H9 (cell line): ENCODE data around the gene LEFTY1. TPM values are rescaled to one million over a fixed set of nuclear protein-coding genes. Genes with fewer than 3 reads are reported as not detected.
A peak's percentile ranks its signal among the peaks of the same experiment; 100 is the strongest.

Experiments used
- DNase-seq: peaks from one replicate; pipeline ENCODE4 v3.0.0-alpha.2; 2017
- H2AFZ ChIP-seq: one replicate; pipeline ENCODE4 v1.6.1; 2013; ENCODE audit warnings: mild to moderate bottlenecking, low read length, control low read depth, moderate library complexity
- H2AK5ac ChIP-seq: 2 replicates; pipeline ENCODE4 v1.6.1; 2013; ENCODE audit warnings: low read length, control low read depth, mixed read lengths; ENCODE audit not compliant: insufficient read length
- H2BK120ac ChIP-seq: one replicate; pipeline ENCODE4 v1.6.1; 2013; ENCODE audit warnings: low read depth, mild to moderate bottlenecking, low read length, control low read depth, inconsistent platforms; ENCODE audit not compliant: poor library complexity, severe bottlenecking
- H2BK12ac ChIP-seq: 2 replicates; pipeline ENCODE4 v1.6.1; 2013; ENCODE audit warnings: low read length, control low read depth, mixed read lengths, low read depth; ENCODE audit not compliant: insufficient read length
- H2BK15ac ChIP-seq: 2 replicates; pipeline ENCODE4 v1.6.1; 2013; ENCODE audit warnings: low read depth, low read length, control low read depth
- H2BK20ac ChIP-seq: one replicate; pipeline ENCODE4 v1.6.1; 2013; ENCODE audit warnings: low read depth, mild to moderate bottlenecking, low read length, control low read depth, inconsistent platforms; ENCODE audit not compliant: poor library complexity, severe bottlenecking
- H2BK5ac ChIP-seq: 2 replicates; pipeline ENCODE4 v1.6.1; 2013; ENCODE audit warnings: low read length, control low read depth, mixed read lengths; ENCODE audit not compliant: insufficient read length
- H3K14ac ChIP-seq: 2 replicates; pipeline ENCODE4 v1.6.1; 2013; ENCODE audit warnings: low read length, control low read depth; ENCODE audit not compliant: insufficient read depth
- H3K18ac ChIP-seq: 2 replicates; pipeline ENCODE4 v1.6.1; 2013; ENCODE audit warnings: low read depth, mild to moderate bottlenecking, mixed read lengths, low read length, control low read depth; ENCODE audit not compliant: insufficient read length
- H3K23ac ChIP-seq: 2 replicates; pipeline ENCODE4 v1.6.1; 2013; ENCODE audit warnings: low read length, control low read depth, mixed read lengths, low read depth; ENCODE audit not compliant: insufficient read length
- H3K23me2 ChIP-seq: 2 replicates; pipeline ENCODE4 v1.6.1; 2013; ENCODE audit warnings: low read depth, mild to moderate bottlenecking, mixed read lengths, low read length, control low read depth; ENCODE audit not compliant: insufficient read length, poor library complexity, severe bottlenecking
- H3K27ac ChIP-seq: 2 replicates; pipeline ENCODE4 v1.5.1; 2013; ENCODE audit warnings: low read length, control low read depth, mixed read lengths, low read depth; ENCODE audit not compliant: insufficient read length
- H3K27me3 ChIP-seq: 2 replicates; pipeline ENCODE4 v1.6.1; 2013; ENCODE audit warnings: low read length, control low read depth, inconsistent platforms; ENCODE audit not compliant: insufficient read depth
- H3K4ac ChIP-seq: 2 replicates; pipeline ENCODE4 v1.6.1; 2013; ENCODE audit warnings: low read depth, mild to moderate bottlenecking, control low read depth, inconsistent platforms, low read length, moderate library complexity
- H3K4me1 ChIP-seq: 2 replicates; pipeline ENCODE4 v1.6.1; 2013; ENCODE audit warnings: low read length, control low read depth, inconsistent platforms; ENCODE audit not compliant: insufficient read depth
- H3K4me2 ChIP-seq: 2 replicates; pipeline ENCODE4 v1.6.1; 2013; ENCODE audit warnings: low read length, control low read depth, mixed read lengths; ENCODE audit not compliant: insufficient read length, insufficient read depth
- H3K56ac ChIP-seq: 2 replicates; pipeline ENCODE4 v1.6.1; 2013; ENCODE audit warnings: low read depth, mild to moderate bottlenecking, mixed read lengths, low read length, control low read depth; ENCODE audit not compliant: insufficient read length
- H3K79me1 ChIP-seq: 2 replicates; pipeline ENCODE4 v1.6.1; 2013; ENCODE audit warnings: low read depth, mild to moderate bottlenecking, moderate library complexity, low read length, control low read depth, inconsistent platforms; ENCODE audit not compliant: insufficient read depth, poor library complexity, severe bottlenecking
- H3K79me2 ChIP-seq: 2 replicates; pipeline ENCODE4 v1.6.1; 2013; ENCODE audit warnings: low read length, control low read depth, inconsistent platforms; ENCODE audit not compliant: insufficient read depth
- H3K9ac ChIP-seq: 2 replicates; pipeline ENCODE4 v1.6.1; 2013; ENCODE audit warnings: low read length, control low read depth, mixed read lengths; ENCODE audit not compliant: insufficient read length; ENCODE audit errors: extremely low read depth
- H3K9me3 ChIP-seq: one replicate; pipeline ENCODE4 v1.6.1; 2013; ENCODE audit warnings: low read depth, low read length, inconsistent platforms; ENCODE audit not compliant: control insufficient read depth
- H3T11ph ChIP-seq: one replicate; pipeline ENCODE4 v1.6.1; 2013; ENCODE audit warnings: mild to moderate bottlenecking, low read length, control low read depth, inconsistent platforms
- H4K20me1 ChIP-seq: one replicate; pipeline ENCODE4 v1.6.1; 2013; ENCODE audit not compliant: control insufficient read depth, insufficient read length, insufficient read depth
- H4K5ac ChIP-seq: 2 replicates; pipeline ENCODE4 v1.6.1; 2013; ENCODE audit warnings: low read depth, mild to moderate bottlenecking, mixed read lengths, low read length, control low read depth; ENCODE audit not compliant: insufficient read length
- H4K8ac ChIP-seq: replicated peaks from 2 replicates; pipeline ENCODE4 v1.6.1; 2013; ENCODE audit warnings: low read length, control low read depth, mixed read lengths, low read depth; ENCODE audit not compliant: insufficient read length
- H4K91ac ChIP-seq: 2 replicates; pipeline ENCODE4 v1.6.1; 2013; ENCODE audit warnings: low read depth, mild to moderate bottlenecking, moderate library complexity, mixed read lengths, low read length, control low read depth; ENCODE audit not compliant: insufficient read length
- H3K27ac Mint-ChIP-seq, 3 experiments: 2 replicates in 2 of 3; 3 replicates in 1 of 3; pipeline ENCODE4 v1.8.0; 2020 to 2021; ENCODE audit warnings: mixed read lengths in 3 of 3, mild to moderate bottlenecking in 1 of 3, moderate library complexity in 1 of 3
- H3K27me3 Mint-ChIP-seq: 2 replicates; pipeline ENCODE4 v1.8.0; 2021; ENCODE audit warnings: low read depth, mild to moderate bottlenecking, moderate library complexity, mixed read lengths
- H3K36me3 Mint-ChIP-seq, 3 experiments: 2 replicates in 2 of 3; 3 replicates in 1 of 3; pipeline ENCODE4 v1.8.0; 2020 to 2021; ENCODE audit warnings: low read depth in 3 of 3, mixed read lengths in 3 of 3; ENCODE audit not compliant: insufficient read depth in 1 of 3
- H3K4me1 Mint-ChIP-seq, 2 experiments: 2 replicates each; pipeline ENCODE4 v1.8.0; 2020; ENCODE audit warnings: mixed read lengths in 2 of 2
- H3K4me3 Mint-ChIP-seq, 2 experiments: 2 replicates in 1 of 2; 3 replicates in 1 of 2; pipeline ENCODE4 v1.8.0; 2020 to 2021; ENCODE audit warnings: mild to moderate bottlenecking in 2 of 2, mixed read lengths in 2 of 2, moderate library complexity in 1 of 2
- H3K9me3 Mint-ChIP-seq, 2 experiments: 2 replicates in 1 of 2; 3 replicates in 1 of 2; pipeline ENCODE4 v1.8.0; 2020; ENCODE audit warnings: mild to moderate bottlenecking in 2 of 2, mixed read lengths in 2 of 2, moderate library complexity in 1 of 2
- WGBS: extraction: QIAGEN DNeasy Blood & Tissue Kit; methylation state at CpG from one replicate; pipeline ENCODE4 v1.1.7; 2013; ENCODE audit warnings: missing lambda C conversion rate, low lambda C conversion rate, mixed read lengths; ENCODE audit not compliant: insufficient read length; ENCODE audit errors: extremely low coverage; 5-methylcytosine and 5-hydroxymethylcytosine counted together
- total RNA-seq: library from RNA; stranded (reverse); gene quantifications from 2 replicates; pipeline ENCODE4 v1.2.1, GENCODE V29; 2021
- TF ChIP-seq, protein P1 (sequence below): fragments of 200-600 bp; sonication (generic); conservative IDR thresholded peaks from 3 replicates; pipeline ENCODE4 v1.8.0; 2021; ENCODE audit warnings: antibody characterized with exemption, mild to moderate bottlenecking

Gene LEFTY1
- total RNA-seq, 1 experiment from 2014 or later, result 107 TPM

DNA sequence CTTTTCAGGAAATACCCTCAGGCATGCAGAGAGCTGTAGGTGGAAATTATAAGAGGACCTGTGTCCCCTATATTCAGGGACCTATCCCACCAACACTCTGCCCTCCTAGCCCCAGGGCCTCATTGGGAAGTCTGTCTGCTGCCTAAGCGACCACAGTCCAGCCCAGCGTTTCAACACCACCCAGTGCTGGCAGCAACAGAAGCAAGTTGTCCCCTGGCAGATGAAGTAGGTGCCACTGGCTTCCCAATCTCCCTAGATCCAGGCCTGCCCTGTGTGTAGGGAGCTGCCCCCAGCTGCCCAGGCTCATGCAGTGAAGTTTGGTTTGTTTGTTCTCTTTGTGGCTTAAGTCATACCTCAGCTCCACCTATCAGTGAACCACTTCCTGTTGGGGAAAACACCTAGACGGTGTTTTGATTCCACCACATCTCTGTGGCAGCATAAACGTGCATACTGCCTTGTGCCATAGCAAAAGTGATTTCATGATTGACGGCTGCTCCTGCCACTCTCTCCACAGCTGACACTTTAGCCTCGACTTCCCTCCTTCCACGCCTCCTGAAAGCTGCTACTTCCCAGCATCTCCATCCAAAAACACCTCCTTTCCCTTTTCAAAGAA lies 8.1 kb upstream of the LEFTY1 start:
- H3K4me3 Mint-ChIP-seq, result peak overlapping the region in 1 of 2 experiments; percentile 21; a peak in 2 of 5 replicates
- Histone ChIP-seq H3K27me3 (no peaks in the 10 kb centered on the region), H3K79me2 (no peaks in the 10 kb centered on the region), H3K14ac (no peak overlapping the region), H3K27ac (no peak overlapping the region), H3K18ac (no peak overlapping the region), H3K23me2 (no peaks in the 10 kb centered on the region), H3K79me1 (no peaks in the 10 kb centered on the region), H4K20me1 (no peaks in the 10 kb centered on the region), H3K56ac (no peak overlapping the region), H2BK20ac (no peak overlapping the region), H2BK12ac (no peak overlapping the region), H2BK120ac (no peak overlapping the region), H3K9ac (no peak overlapping the region), H3K23ac (no peak overlapping the region), H3T11ph (no peak overlapping the region), H4K5ac (no peak overlapping the region), H4K8ac (no peak overlapping the region), H3K4me2 (no peak overlapping the region), H3K4ac (no peak overlapping the region), H2BK5ac (no peak overlapping the region), H2AFZ (no peak overlapping the region), H3K4me1 (peaks cover 12% of the 10 kb centered on the region; the same call in 1 of the 2 replicates), H2AK5ac (no peak overlapping the region), H3K9me3 (no peaks in the 10 kb centered on the region), H4K91ac (no peak overlapping the region), H2BK15ac (no peak overlapping the region)
- WGBS, result no CpG with 5 or more reads among the region's 7 CpGs
- no peaks in the 10 kb centered on the region; a peak in 1 of 7 replicates for H3K36me3 Mint-ChIP-seq
- H3K4me1 Mint-ChIP-seq, result peaks cover 38 to 40% of the 10 kb centered on the region in 2 experiments
- H3K9me3 Mint-ChIP-seq, result no peaks in the 10 kb centered on the region; a peak in 2 of 5 replicates
- no peak for DNase-seq
- peak overlapping the region in 2 of 3 experiments; percentile 49 to 91; a peak in 3 of 7 replicates for H3K27ac Mint-ChIP-seq
- peaks cover 2% of the 10 kb centered on the region for H3K27me3 Mint-ChIP-seq
- TF ChIP-seq, protein P1, sequence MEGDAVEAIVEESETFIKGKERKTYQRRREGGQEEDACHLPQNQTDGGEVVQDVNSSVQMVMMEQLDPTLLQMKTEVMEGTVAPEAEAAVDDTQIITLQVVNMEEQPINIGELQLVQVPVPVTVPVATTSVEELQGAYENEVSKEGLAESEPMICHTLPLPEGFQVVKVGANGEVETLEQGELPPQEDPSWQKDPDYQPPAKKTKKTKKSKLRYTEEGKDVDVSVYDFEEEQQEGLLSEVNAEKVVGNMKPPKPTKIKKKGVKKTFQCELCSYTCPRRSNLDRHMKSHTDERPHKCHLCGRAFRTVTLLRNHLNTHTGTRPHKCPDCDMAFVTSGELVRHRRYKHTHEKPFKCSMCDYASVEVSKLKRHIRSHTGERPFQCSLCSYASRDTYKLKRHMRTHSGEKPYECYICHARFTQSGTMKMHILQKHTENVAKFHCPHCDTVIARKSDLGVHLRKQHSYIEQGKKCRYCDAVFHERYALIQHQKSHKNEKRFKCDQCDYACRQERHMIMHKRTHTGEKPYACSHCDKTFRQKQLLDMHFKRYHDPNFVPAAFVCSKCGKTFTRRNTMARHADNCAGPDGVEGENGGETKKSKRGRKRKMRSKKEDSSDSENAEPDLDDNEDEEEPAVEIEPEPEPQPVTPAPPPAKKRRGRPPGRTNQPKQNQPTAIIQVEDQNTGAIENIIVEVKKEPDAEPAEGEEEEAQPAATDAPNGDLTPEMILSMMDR, result no peak
